ENCODE results near the gene CLDN7.

CLDN7 gene

DNA sequence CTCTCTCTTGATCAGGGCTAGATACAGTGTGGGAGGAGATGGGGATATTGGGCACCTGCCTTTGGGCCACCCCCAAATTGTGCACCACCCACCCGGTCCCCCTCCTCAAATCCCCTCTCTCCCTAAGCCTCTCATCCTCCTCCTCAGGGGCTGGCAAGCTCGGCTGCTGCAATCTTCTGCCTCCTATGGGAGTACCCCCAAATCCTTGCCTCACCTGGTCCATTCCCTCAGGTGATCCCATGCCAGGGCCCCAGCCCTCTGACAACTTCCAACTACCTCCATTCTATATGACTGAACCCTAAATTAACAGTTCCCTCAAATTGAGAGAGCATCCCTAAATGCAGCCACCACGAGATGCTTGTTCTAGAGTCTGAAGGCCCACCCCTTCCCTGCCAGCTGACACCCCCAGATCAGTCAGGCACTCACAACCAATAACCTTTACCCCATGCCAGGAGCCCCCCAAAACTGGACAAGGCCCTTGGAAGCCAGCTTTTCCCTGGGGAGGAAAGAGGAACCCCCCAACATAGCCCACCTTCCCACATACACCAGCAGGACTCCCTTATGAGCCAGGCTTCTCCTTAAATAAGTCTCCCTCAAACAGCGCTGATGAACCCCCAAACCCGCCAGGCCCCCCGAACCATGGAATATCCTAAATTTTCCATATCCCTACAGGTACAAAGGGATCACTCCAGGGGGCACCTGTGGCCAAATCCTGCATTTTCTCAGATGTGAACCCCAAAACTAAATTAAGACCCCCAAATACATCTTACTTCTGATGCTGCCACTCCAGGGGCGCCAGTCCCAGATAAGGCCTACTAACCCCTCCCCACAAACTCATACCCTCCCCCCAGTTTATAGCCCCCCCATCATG lies 45.8 kb downstream of the CLDN7 start:
- Histone ChIP-seq H3K27ac (ENCODE audit: low read depth, low read length) (peak overlapping the region; percentile 33; the same call in 1 of the 2 replicates), H3K9me3 (ENCODE audit: insufficient read depth, low read depth, low read length) (no peaks in the 10 kb centered on the region), H3K4me1 (ENCODE audit: insufficient read depth, low read length) (peaks cover 33% of the 10 kb centered on the region; the same call in 1 of the 2 replicates), H3K9ac (ENCODE audit: low read depth, low read length) (peak overlapping the region; percentile 1; the same call in 1 of the 2 replicates), H3K4me3 (ENCODE audit: low read length) (peak overlapping the region; percentile 42), H3K36me3 (ENCODE audit: insufficient read depth, low read length) (peaks cover 5% of the 10 kb centered on the region), H3K27me3 (ENCODE audit: insufficient read depth, low read length) (no peaks in the 10 kb centered on the region)
- WGBS: 19% methylated on average over 7 of the region's 7 CpGs

DNA sequence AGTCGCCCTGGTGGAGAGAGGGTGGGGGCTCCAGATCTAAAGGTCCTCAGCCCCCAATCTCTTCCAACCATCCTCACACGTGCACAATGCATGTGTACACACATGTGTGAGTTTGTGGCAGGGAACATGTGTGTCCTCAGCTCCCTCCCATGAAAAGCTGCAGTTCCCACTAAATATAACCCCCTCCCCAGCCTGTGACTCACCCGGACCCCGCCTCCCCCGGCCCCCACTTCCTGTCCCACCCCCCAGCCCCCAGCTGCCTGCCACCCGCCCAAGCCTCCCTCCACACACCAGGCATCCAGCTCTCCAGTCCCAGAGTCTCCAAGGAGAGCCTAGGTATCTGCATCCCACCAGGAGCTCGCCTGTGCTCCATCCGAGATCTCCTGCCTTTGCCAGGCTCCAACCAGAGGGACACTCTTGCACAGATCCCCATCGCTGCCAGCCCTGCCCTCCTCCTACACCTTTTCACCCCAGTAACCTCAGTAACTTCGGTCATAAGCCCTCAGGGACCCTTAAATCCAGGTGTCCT lies 46.6 kb downstream of the CLDN7 start:
- Histone ChIP-seq H3K27ac (ENCODE audit: low read depth, low read length) (peak overlapping the region; percentile 90), H3K9me3 (ENCODE audit: insufficient read depth, low read depth, low read length) (no peaks in the 10 kb centered on the region), H3K4me3 (ENCODE audit: low read length) (peak overlapping the region; percentile 78), H3K36me3 (ENCODE audit: insufficient read depth, low read length) (no peaks in the 10 kb centered on the region), H3K9ac (ENCODE audit: low read depth, low read length) (peak overlapping the region; percentile 17; the same call in 1 of the 2 replicates), H3K4me1 (ENCODE audit: insufficient read depth, low read length) (peaks cover 30% of the 10 kb centered on the region), H3K27me3 (ENCODE audit: insufficient read depth, low read length) (no peaks in the 10 kb centered on the region)
- WGBS: 5% methylated on average over 7 of the region's 10 CpGs

- H3K9me3 ChIP-seq (ENCODE audit: insufficient read depth, low read depth, low read length): no peaks in the 10 kb centered on the region
- H3K27me3 ChIP-seq (ENCODE audit: insufficient read depth, low read length): no peaks in the 10 kb centered on the region
- H3K9ac ChIP-seq (ENCODE audit: low read depth, low read length): peak overlapping the region; percentile 17; the same call in 1 of the 2 replicates
- H3K4me3 ChIP-seq (ENCODE audit: low read length): peak overlapping the region; percentile 78
- WGBS: 9% methylated on average over 9 of the region's 9 CpGs
- H3K36me3 ChIP-seq (ENCODE audit: insufficient read depth, low read length): no peaks in the 10 kb centered on the region
- H3K4me1 ChIP-seq (ENCODE audit: insufficient read depth, low read length): peaks cover 32% of the 10 kb centered on the region
- peak overlapping the region; percentile 90 for H3K27ac ChIP-seq (ENCODE audit: low read depth, low read length)
These were observed 47.1 kb downstream of the CLDN7 start for GRCh38 chr17:7215136-7215638.

GRCh38 chr17:7214300-7215135 lies 47.8 kb downstream of the CLDN7 start:
- peak overlapping the region; percentile 90 for H3K27ac ChIP-seq (ENCODE audit: low read depth, low read length)
- H3K9ac ChIP-seq (ENCODE audit: low read depth, low read length): peak overlapping the region; percentile 75
- H3K9me3 ChIP-seq (ENCODE audit: insufficient read depth, low read depth, low read length): no peaks in the 10 kb centered on the region
- peak overlapping the region; percentile 78 for H3K4me3 ChIP-seq (ENCODE audit: low read length)
- no peaks in the 10 kb centered on the region for H3K36me3 ChIP-seq (ENCODE audit: insufficient read depth, low read length)
- peaks cover 31% of the 10 kb centered on the region for H3K4me1 ChIP-seq (ENCODE audit: insufficient read depth, low read length)
- under 1% methylated on average over 45 of the region's 45 CpGs for WGBS
- no peaks in the 10 kb centered on the region for H3K27me3 ChIP-seq (ENCODE audit: insufficient read depth, low read length)

DNA sequence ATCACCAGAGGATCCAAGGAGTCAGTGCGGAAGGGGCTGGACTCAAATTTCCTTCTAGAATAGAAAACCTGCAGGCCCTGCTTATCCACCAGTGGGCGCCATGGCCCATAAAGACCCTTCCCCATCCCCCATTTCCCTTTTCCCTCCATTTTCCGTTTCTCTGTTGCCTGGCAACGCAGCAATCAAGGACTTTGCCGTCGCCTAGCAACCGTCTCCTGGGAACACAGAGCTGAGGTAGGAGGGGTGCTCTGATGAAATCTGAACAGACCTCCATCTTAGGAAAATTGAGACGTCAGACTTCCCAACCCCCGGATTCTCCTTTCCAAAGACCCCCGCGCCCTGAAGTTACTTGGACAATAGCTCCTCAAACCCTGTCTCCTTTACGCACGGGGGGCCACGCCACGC lies 48.4 kb downstream of the CLDN7 start:
- Histone ChIP-seq H3K4me3 (ENCODE audit: low read length) (peak overlapping the region; percentile 53), H3K27me3 (ENCODE audit: insufficient read depth, low read length) (no peaks in the 10 kb centered on the region), H3K27ac (ENCODE audit: low read depth, low read length) (peak overlapping the region; percentile 82), H3K9ac (ENCODE audit: low read depth, low read length) (peak overlapping the region; percentile 57), H3K4me1 (ENCODE audit: insufficient read depth, low read length) (peaks cover 29% of the 10 kb centered on the region), H3K9me3 (ENCODE audit: insufficient read depth, low read depth, low read length) (no peaks in the 10 kb centered on the region), H3K36me3 (ENCODE audit: insufficient read depth, low read length) (no peaks in the 10 kb centered on the region)
- WGBS: under 1% methylated on average over 15 of the region's 15 CpGs

- Histone ChIP-seq H3K36me3 (ENCODE audit: insufficient read depth, low read length) (no peaks in the 10 kb centered on the region), H3K9me3 (ENCODE audit: insufficient read depth, low read depth, low read length) (no peaks in the 10 kb centered on the region), H3K27ac (ENCODE audit: low read depth, low read length) (no peak overlapping the region), H3K9ac (ENCODE audit: low read depth, low read length) (peak overlapping the region; percentile 56), H3K4me1 (ENCODE audit: insufficient read depth, low read length) (peaks cover 36% of the 10 kb centered on the region), H3K27me3 (ENCODE audit: insufficient read depth, low read length) (no peaks in the 10 kb centered on the region), H3K4me3 (ENCODE audit: low read length) (peak overlapping the region; percentile 70)
- 12% methylated on average over 24 of the region's 37 CpGs for WGBS
These were observed 50.6 kb downstream of the CLDN7 start for GRCh38 chr17:7211491-7212273.

Data from HUES64 (cell line).